H1 (cell line): ENCODE results near the gene MAP2K7. TPM values are rescaled to one million over a fixed set of nuclear protein-coding genes. Genes with fewer than 3 reads are reported as not detected.

ENCODE experiments used
- CTCF ChIA-PET: fragments of 300-600 bp; sonication (Branson Sonifier 250); formaldehyde crosslinking; loops from one replicate; lab custom pipeline; 2021; ENCODE audit not compliant: partially characterized antibody; lab: Charles Lee
- POLR2A ChIA-PET: fragments of 300-600 bp; sonication (Branson Sonifier 250); formaldehyde crosslinking; loops from one replicate; lab custom pipeline; 2021; ENCODE audit warnings: inconsistent platforms; ENCODE audit not compliant: partially characterized antibody; lab: Charles Lee
- DNase-seq, 2 experiments: peaks; one replicate each; pipeline versions ENCODE4 v3.0.0 to v3.0.0-alpha.2; 2010 to 2022; ENCODE audit warnings: low spot score in 2 of 2, low read depth in 1 of 2, mixed read lengths in 1 of 2
- FAIRE-seq: peaks from 2 replicates; lab custom pipeline; 2011; peaks lifted over from hg19 to GRCh38; lab: Jason Lieb, UNC
- H2AFZ ChIP-seq: 2 replicates; pipeline ENCODE4 v1.8.1; 2012; ENCODE audit warnings: low read length, inconsistent platforms
- H2AK5ac ChIP-seq: 2 replicates; pipeline ENCODE4 v1.6.1; 2013; ENCODE audit warnings: low read depth, low read length
- H2BK120ac ChIP-seq: replicated peaks from 2 replicates; pipeline ENCODE3; 2013; ENCODE audit warnings: low read depth, low read length, inconsistent platforms
- H2BK12ac ChIP-seq: 2 replicates; pipeline ENCODE4 v1.6.1; 2013; ENCODE audit warnings: low read depth, low read length
- H2BK15ac ChIP-seq: 2 replicates; pipeline ENCODE4 v1.6.1; 2013; ENCODE audit warnings: low read length
- H2BK20ac ChIP-seq: 2 replicates; pipeline ENCODE4 v1.6.1; 2013; ENCODE audit warnings: low read length
- H2BK5ac ChIP-seq: 2 replicates; pipeline ENCODE4 v1.6.1; 2013; ENCODE audit warnings: low read depth, low read length
- H3K14ac ChIP-seq: 2 replicates; pipeline ENCODE4 v1.6.1; 2013; ENCODE audit warnings: inconsistent platforms; ENCODE audit not compliant: insufficient read length
- H3K18ac ChIP-seq: 2 replicates; pipeline ENCODE4 v1.6.1; 2013; ENCODE audit warnings: low read length; ENCODE audit errors: extremely low read depth
- H3K23ac ChIP-seq: 2 replicates; pipeline ENCODE4 v1.6.1; 2013; ENCODE audit warnings: inconsistent platforms; ENCODE audit not compliant: insufficient read length
- H3K23me2 ChIP-seq: 2 replicates; pipeline ENCODE4 v1.6.1; 2013; ENCODE audit warnings: low read depth, low read length
- H3K27ac ChIP-seq: 2 replicates; pipeline ENCODE4 v1.6.1; 2011; ENCODE audit warnings: low read depth, low read length, inconsistent platforms
- H3K27me3 ChIP-seq, 4 experiments: replicated peaks in 1 of 4; 1 replicate in 1 of 4; 2 replicates in 3 of 4; pipeline versions ENCODE4 v1.6.1 to v1.8.1; 2011 to 2013; ENCODE audit warnings: low read length in 3 of 4, mild to moderate bottlenecking in 3 of 4, inconsistent platforms in 2 of 4, mixed read lengths in 2 of 4, moderate library complexity in 1 of 4; ENCODE audit not compliant: control insufficient read depth in 3 of 4, insufficient read depth in 3 of 4; ENCODE audit errors: extremely low read depth in 1 of 4
- H3K36me3 ChIP-seq, 4 experiments: 2 replicates each; pipeline versions ENCODE4 v1.6.1 to v1.8.1; 2011 to 2013; ENCODE audit warnings: mild to moderate bottlenecking in 4 of 4, low read length in 3 of 4, moderate library complexity in 2 of 4, control low read depth in 1 of 4, inconsistent platforms in 1 of 4; ENCODE audit not compliant: insufficient read depth in 4 of 4, control insufficient read depth in 2 of 4
- H3K4ac ChIP-seq: replicated peaks from 2 replicates; pipeline ENCODE3; 2013; ENCODE audit warnings: low read length, low read depth, mixed read lengths, inconsistent platforms; ENCODE audit not compliant: insufficient read length
- H3K4me1 ChIP-seq, 4 experiments: replicated peaks in 1 of 4; 1 replicate in 1 of 4; 2 replicates in 3 of 4; pipeline versions ENCODE4 v1.6.1 to v1.8.1; 2011 to 2013; ENCODE audit warnings: low read length in 3 of 4, inconsistent platforms in 2 of 4, mixed read lengths in 1 of 4; ENCODE audit not compliant: insufficient read depth in 4 of 4, control insufficient read depth in 3 of 4
- H3K4me2 ChIP-seq, 2 experiments: 2 replicates each; pipeline versions ENCODE4 v1.6.1 to v1.8.1; 2011 to 2013; ENCODE audit warnings: low read depth in 2 of 2, low read length in 2 of 2, control low read depth in 1 of 2, inconsistent platforms in 1 of 2, mild to moderate bottlenecking in 1 of 2; ENCODE audit not compliant: insufficient read depth in 1 of 2
- H3K4me3 ChIP-seq, 4 experiments: fragments of 200-600, 300-600 bp in 1 of 4; sonication (generic), shearing (Covaris generic), sonication (Bioruptor Twin) in 1 of 4; 2 replicates each; pipeline versions ENCODE4 v1.5.1 to v1.8.1; 2011 to 2016; ENCODE audit warnings: low read length in 4 of 4, low read depth in 3 of 4, control low read depth in 2 of 4, inconsistent platforms in 2 of 4, mild to moderate bottlenecking in 2 of 4, mixed read lengths in 1 of 4, moderate library complexity in 1 of 4; ENCODE audit not compliant: insufficient read depth in 2 of 4; ENCODE audit errors: extremely low read depth in 1 of 4
- H3K56ac ChIP-seq: replicated peaks from 2 replicates; pipeline ENCODE3; 2013; ENCODE audit warnings: low read depth, mild to moderate bottlenecking, mixed read lengths, low read length, inconsistent platforms; ENCODE audit not compliant: insufficient read length
- H3K79me1 ChIP-seq: 2 replicates; pipeline ENCODE4 v1.6.1; 2013; ENCODE audit warnings: low read depth, low read length, control low read depth
- H3K79me2 ChIP-seq, 2 experiments: 2 replicates each; pipeline versions ENCODE4 v1.6.1 to v1.8.1; 2012 to 2013; ENCODE audit warnings: low read length in 2 of 2, mild to moderate bottlenecking in 2 of 2, inconsistent platforms in 1 of 2; ENCODE audit not compliant: insufficient read depth in 2 of 2, control insufficient read depth in 1 of 2
- H3K9ac ChIP-seq, 4 experiments: replicated peaks in 1 of 4; 1 replicate in 1 of 4; 2 replicates in 3 of 4; pipeline versions ENCODE4 v1.6.1 to v1.8.1; 2011 to 2013; ENCODE audit warnings: low read depth in 3 of 4, low read length in 3 of 4, control low read depth in 2 of 4, mild to moderate bottlenecking in 2 of 4, moderate library complexity in 2 of 4, inconsistent platforms in 1 of 4; ENCODE audit errors: extremely low read depth in 1 of 4
- H3K9me3 ChIP-seq, 2 experiments: 2 replicates each; pipeline versions ENCODE4 v1.6.1 to v1.8.1; 2012 to 2013; ENCODE audit warnings: mild to moderate bottlenecking in 2 of 2, moderate library complexity in 2 of 2, control low read depth in 1 of 2, inconsistent platforms in 1 of 2, low read depth in 1 of 2, low read length in 1 of 2, mixed read lengths in 1 of 2; ENCODE audit not compliant: insufficient read depth in 2 of 2
- H4K20me1 ChIP-seq, 2 experiments: replicated peaks in 1 of 2; 2 replicates each; pipeline versions ENCODE3 to v1.8.1; 2011 to 2013; ENCODE audit warnings: inconsistent platforms in 2 of 2, low read length in 2 of 2, mild to moderate bottlenecking in 1 of 2; ENCODE audit not compliant: insufficient read depth in 2 of 2, control insufficient read depth in 1 of 2
- H4K5ac ChIP-seq: 2 replicates; pipeline ENCODE4 v1.6.1; 2013; ENCODE audit warnings: low read length, low read depth, mixed read lengths, inconsistent platforms; ENCODE audit not compliant: insufficient read length
- H4K8ac ChIP-seq: 2 replicates; pipeline ENCODE4 v1.8.0; 2013; ENCODE audit warnings: mild to moderate bottlenecking, moderate library complexity, low read length, inconsistent platforms; ENCODE audit not compliant: insufficient read depth; ENCODE audit errors: extremely low read depth
- H4K91ac ChIP-seq: replicated peaks from 2 replicates; pipeline ENCODE3; 2013; ENCODE audit warnings: low read length, mixed read lengths, inconsistent platforms; ENCODE audit not compliant: insufficient read length
- CEBPB ChIP-seq: IDR thresholded peaks from 2 replicates; pipeline ENCODE4 v1.6.1; 2012; ENCODE audit warnings: low read depth, low read length
- CTBP2 ChIP-seq: IDR thresholded peaks from 2 replicates; pipeline ENCODE4 v1.7.0; 2011; ENCODE audit warnings: borderline replicate concordance, mild to moderate bottlenecking, moderate library complexity, mixed read lengths, low read length; ENCODE audit not compliant: insufficient read depth, insufficient read length
- EZH2 ChIP-seq: fragments of 200-600 bp; sonication (generic); IDR thresholded peaks from 2 replicates; pipeline ENCODE4 v1.7.1; 2012; ENCODE audit warnings: low read depth, mild to moderate bottlenecking, moderate library complexity, low read length, inconsistent platforms; ENCODE audit not compliant: severe bottlenecking
- JUN ChIP-seq: IDR thresholded peaks from 2 replicates; pipeline ENCODE4 v1.6.1; 2011; ENCODE audit warnings: low read depth, mild to moderate bottlenecking, improper control_type of control experiment, low read length
- SAP30 ChIP-seq: fragments of 300-600 bp; sonication (generic); IDR thresholded peaks from 2 replicates; pipeline ENCODE4 v1.7.1; 2012; ENCODE audit warnings: low read length, moderate library complexity, mild to moderate bottlenecking, inconsistent platforms; ENCODE audit not compliant: insufficient read depth, insufficient replicate concordance
- TBP ChIP-seq: IDR thresholded peaks from 2 replicates; pipeline ENCODE4 v1.6.1; 2011; ENCODE audit warnings: low read depth, low read length, improper control_type of control experiment
- YY1 ChIP-seq: IDR thresholded peaks from 2 replicates; pipeline ENCODE4 v1.6.1; 2011; ENCODE audit warnings: low read depth, mild to moderate bottlenecking, low read length
- WGBS, 2 experiments: shearing (Covaris generic) in 1 of 2; methylation state at CpG; one replicate each; pipeline versions ENCODE4 v1.1.6 to v1.1.7; 2013 to 2015; ENCODE audit warnings: low lambda C conversion rate in 2 of 2, mixed read lengths in 2 of 2, inconsistent platforms in 1 of 2, low coverage in 1 of 2, missing lambda C conversion rate in 1 of 2; ENCODE audit not compliant: insufficient replicate concordance in 2 of 2, insufficient coverage in 1 of 2, insufficient read length in 1 of 2; ENCODE audit errors: extremely low coverage in 1 of 2, missing lambda C conversion rate in 1 of 2; 5-methylcytosine and 5-hydroxymethylcytosine counted together
- polyA plus RNA-seq, 7 experiments: library from polyadenylated mRNA; depleted of rRNA in 3 of 7; stranded (reverse) in 5 of 7; unstranded in 2 of 7; fragments of >200 nt in 5 of 7; fragments of 200-250 nt in 2 of 7; gene quantifications; 1 replicate in 5 of 7; 2 replicates in 1 of 7; 4 replicates in 1 of 7; pipeline versions ENCODE4 v1.2.1 to v1.2.3, GENCODE V29; 2011 to 2013; ENCODE audit warnings: missing spikeins in 2 of 7, mixed read lengths in 2 of 7
- total RNA-seq: library from RNA; stranded (reverse); fragmentation: NEBNext Ultra II Directional; extraction: Animal tissue kit (Norgen Biotek cat#: 25700); gene quantifications from 2 replicates; pipeline ENCODE4 v1.2.1, GENCODE V29; 2021
- TF ChIP-seq, protein P1 (sequence below), 3 experiments: IDR thresholded peaks; 1 replicate in 2 of 3; 2 replicates in 1 of 3; pipeline versions ENCODE4 v1.5.1 to v1.6.1; 2011; ENCODE audit warnings: low read length in 3 of 3, mild to moderate bottlenecking in 3 of 3, inconsistent platforms in 2 of 3, low read depth in 1 of 3, moderate library complexity in 1 of 3; ENCODE audit not compliant: insufficient read depth in 1 of 3; ENCODE audit errors: control extremely low read depth in 1 of 3

Gene MAP2K7
- total and polyA plus RNA-seq, 2 of the 8 experiments (the other 6 are each of a cell fraction or from before 2014, with no cell fraction given): 8.9 to 38.3 TPM

- FAIRE-seq: no peak
- Histone ChIP-seq H3K27me3 (peaks cover 8 to 40% (median 31%) of the 10 kb centered on the region in 4 experiments), H3K79me1 (no peaks in the 10 kb centered on the region), H3K4ac (peak overlapping the region; percentile 7), H4K91ac (peak overlapping the region; percentile 90), H3K4me3 (peak overlapping the region; percentile 30 to 58 (median 50)), H3K23me2 (peaks cover 15% of the 10 kb centered on the region; the same call in 1 of the 2 replicates), H3K4me2 (peak overlapping the region; percentile 74 to 86), H3K23ac (no peak overlapping the region), H3K56ac (no peak overlapping the region), H3K36me3 (no peaks in the 10 kb centered on the region), H3K4me1 (peaks cover 4 to 33% (median 20%) of the 10 kb centered on the region in 4 experiments; a peak in 6 of 7 replicates), H3K9me3 (no peaks in the 10 kb centered on the region), H4K5ac (peak overlapping the region; percentile 57), H2BK5ac (peak overlapping the region; percentile 80; the same call in 1 of the 2 replicates), H4K8ac (peak overlapping the region; percentile 69), H3K18ac (peak overlapping the region; percentile 75), H2AFZ (no peak overlapping the region; the same call in 1 of the 2 replicates), H2BK15ac (peak overlapping the region; percentile 92; the same call in 1 of the 2 replicates), H3K27ac (no peak overlapping the region), H2BK20ac (no peak overlapping the region), H3K9ac (peak overlapping the region in 3 of 4 experiments; percentile 2 to 34 (median 20); a peak in 2 of 7 replicates), H3K14ac (no peak overlapping the region), H2BK120ac (no peak overlapping the region), H4K20me1 (peaks cover 0 to 10% of the 10 kb centered on the region in 2 experiments), H2BK12ac (peak overlapping the region; percentile 60; the same call in 1 of the 2 replicates), H3K79me2 (no peaks in the 10 kb centered on the region), H2AK5ac (peak overlapping the region; percentile 90; the same call in 1 of the 2 replicates)
- POLR2A ChIA-PET: interaction anchor here (0.6 to 10.5 kb wide), 10 partner anchors 8 to 82 kb away, joined by 3 to 106 read pairs (median 4); partner anchors contain the start of genes MAP2K7, PRR36, SNAPC2 and TGFBR3L
- 31% methylated on average over 42 of the region's 63 CpGs; no CpG with 5 or more reads in 1 of the 2 experiments for WGBS, 2 experiments
- DNase-seq: no peak
- CTCF ChIA-PET: interaction anchor here (0.6 to 11.2 kb wide), 21 partner anchors 8 to 340 kb away, joined by 3 to 112 read pairs (median 4); partner anchors contain the start of genes SNAPC2 and TGFBR3L
- TF ChIP-seq CTBP2: no peak
- TF ChIP-seq, protein P1, sequence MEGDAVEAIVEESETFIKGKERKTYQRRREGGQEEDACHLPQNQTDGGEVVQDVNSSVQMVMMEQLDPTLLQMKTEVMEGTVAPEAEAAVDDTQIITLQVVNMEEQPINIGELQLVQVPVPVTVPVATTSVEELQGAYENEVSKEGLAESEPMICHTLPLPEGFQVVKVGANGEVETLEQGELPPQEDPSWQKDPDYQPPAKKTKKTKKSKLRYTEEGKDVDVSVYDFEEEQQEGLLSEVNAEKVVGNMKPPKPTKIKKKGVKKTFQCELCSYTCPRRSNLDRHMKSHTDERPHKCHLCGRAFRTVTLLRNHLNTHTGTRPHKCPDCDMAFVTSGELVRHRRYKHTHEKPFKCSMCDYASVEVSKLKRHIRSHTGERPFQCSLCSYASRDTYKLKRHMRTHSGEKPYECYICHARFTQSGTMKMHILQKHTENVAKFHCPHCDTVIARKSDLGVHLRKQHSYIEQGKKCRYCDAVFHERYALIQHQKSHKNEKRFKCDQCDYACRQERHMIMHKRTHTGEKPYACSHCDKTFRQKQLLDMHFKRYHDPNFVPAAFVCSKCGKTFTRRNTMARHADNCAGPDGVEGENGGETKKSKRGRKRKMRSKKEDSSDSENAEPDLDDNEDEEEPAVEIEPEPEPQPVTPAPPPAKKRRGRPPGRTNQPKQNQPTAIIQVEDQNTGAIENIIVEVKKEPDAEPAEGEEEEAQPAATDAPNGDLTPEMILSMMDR (IDR thresholded peaks at IDR 0.05; ENCODE audit: control extremely low read depth in 1 of 3, insufficient read depth in 1 of 3, low read depth in 1 of 3, low read length in 3 of 3): peak; percentile 9 to 31 (median 31); a peak in 3 of 4 replicates
- no peak for TF ChIP-seq TBP
- no peak for TF ChIP-seq CEBPB
- TF ChIP-seq YY1: no peak
- TF ChIP-seq JUN: no peak
- TF ChIP-seq EZH2: no peak
- TF ChIP-seq SAP30: no peak
Observed at GRCh38 chr19:7861619-7862412, 41.9 kb upstream of the MAP2K7 start.
